Measurements from ENCODE around the gene ANKFY1. TPM values are rescaled to one million over a fixed set of nuclear protein-coding genes. Genes with fewer than 3 reads are reported as not detected.
A peak's percentile ranks its signal among the peaks of the same experiment; 100 is the strongest.
"Not testable (repeated sequence)": the region's sequence is repeated elsewhere in the genome, so short reads cannot be mapped to it uniquely, and the experiment has no call there.

ANKFY1 gene
- total RNA-seq, 5 donors from 2014 or later (not counting 1 experiment from before 2014, with no cell fraction given): 58.0 to 69.6 (median 67.0) TPM

GRCh38 chr17:4266550-4266949 is 2.8 kb upstream of the ANKFY1 start:
- no peaks in the 10 kb centered on the region for H3K9me3 Mint-ChIP-seq
- Histone ChIP-seq H3K27me3 (replicated peaks in 1 of 2; ENCODE audit: control insufficient read depth in 2 of 2, extremely low read depth in 1 of 2, insufficient read depth in 2 of 2, low read length in 1 of 2) (no peaks in the 10 kb centered on the region), H3K27ac (ENCODE audit: low read length) (no peak overlapping the region), H3K4me3 (ENCODE audit: control insufficient read depth in 1 of 2, extremely low read depth in 1 of 2, low read length in 1 of 2) (no peak overlapping the region), H3K9me3 (no peaks in the 10 kb centered on the region), H3K4me1 (ENCODE audit: control insufficient read depth in 1 of 2, extremely low read depth in 1 of 2, insufficient read depth in 2 of 2, low read length in 2 of 2) (peaks cover 6 to 26% of the 10 kb centered on the region in 2 experiments), H3K36me3 (ENCODE audit: control insufficient read depth in 2 of 2, extremely low read depth in 1 of 2, insufficient read depth in 1 of 2, low read length in 1 of 2) (peaks cover 3 to 11% of the 10 kb centered on the region in 2 donors)
- DNase-seq (no peak), ATAC-seq (replicated peaks in 1 of 4) (no peak)
- WGBS (ENCODE audit: insufficient coverage): 76% methylated on average over 5 of the region's 7 CpGs
- POLR2A ChIA-PET: no interaction called here
- peaks cover 25 to 33% (median 29%) of the 10 kb centered on the region in 3 donors for H3K4me1 Mint-ChIP-seq
- H3K4me3 Mint-ChIP-seq: no peak overlapping the region
- no peaks in the 10 kb centered on the region for H3K27me3 Mint-ChIP-seq
- H3K36me3 Mint-ChIP-seq: peaks cover 7% of the 10 kb centered on the region
- no peak overlapping the region for H3K27ac Mint-ChIP-seq
- CTCF ChIA-PET: no interaction called here

GRCh38 chr17:4262703-4263102 is 1.1 kb downstream of the ANKFY1 start:
- peaks cover 3 to 8% of the 10 kb centered on the region in 2 donors for H3K36me3 ChIP-seq (ENCODE audit: control insufficient read depth in 2 of 2, extremely low read depth in 1 of 2, insufficient read depth in 1 of 2, low read length in 1 of 2)
- H3K27me3 ChIP-seq (replicated peaks in 1 of 2; ENCODE audit: control insufficient read depth in 2 of 2, extremely low read depth in 1 of 2, insufficient read depth in 2 of 2, low read length in 1 of 2): no peaks in the 10 kb centered on the region
- CTCF ChIA-PET: interaction anchor here in 1 of 2 donors (1.5 to 1.7 kb wide), 2 partner anchors 11 to 63 kb away, joined by 6 read pairs; no protein-coding TSS in a partner anchor
- Mint-ChIP-seq H3K4me1 (peaks cover 41 to 49% (median 46%) of the 10 kb centered on the region in 3 donors), H3K27me3 (no peaks in the 10 kb centered on the region), H3K4me3 (peak overlapping the region; percentile 89 to 97 (median 96)), H3K9me3 (no peaks in the 10 kb centered on the region), H3K36me3 (peaks cover 18% of the 10 kb centered on the region), H3K27ac (peak overlapping the region; percentile 68 to 82)
- POLR2A ChIA-PET: no interaction called here
- 57% methylated on average over 6 of the region's 8 CpGs for WGBS (ENCODE audit: insufficient coverage)
- peaks cover 6 to 28% of the 10 kb centered on the region in 2 experiments for H3K4me1 ChIP-seq (ENCODE audit: control insufficient read depth in 1 of 2, extremely low read depth in 1 of 2, insufficient read depth in 2 of 2, low read length in 2 of 2)
- H3K27ac ChIP-seq (ENCODE audit: low read length): peak overlapping the region; percentile 9
- H3K9me3 ChIP-seq: no peaks in the 10 kb centered on the region
- ATAC-seq (replicated peaks in 1 of 4): no peak
- DNase-seq: no peak
- H3K4me3 ChIP-seq (ENCODE audit: control insufficient read depth in 1 of 2, extremely low read depth in 1 of 2, low read length in 1 of 2): peak overlapping the region; percentile 67 to 88

- 98% methylated on average over 7 of the region's 8 CpGs for WGBS (ENCODE audit: insufficient coverage)
- CTCF ChIA-PET: interaction anchor here in 1 of 2 donors (1.1 to 1.9 kb wide), 2 partner anchors 10 to 102 kb away, joined by 3 to 6 read pairs; no protein-coding TSS in a partner anchor
Observed at GRCh38 chr17:4261452-4261851, 2.3 kb downstream of the ANKFY1 start.

GRCh38 chr17:4258867-4259266 is 4.9 kb downstream of the ANKFY1 start:
- Histone ChIP-seq H3K27me3 (replicated peaks in 1 of 2; ENCODE audit: control insufficient read depth in 2 of 2, extremely low read depth in 1 of 2, insufficient read depth in 2 of 2, low read length in 1 of 2) (no peaks in the 10 kb centered on the region), H3K4me1 (ENCODE audit: control insufficient read depth in 1 of 2, extremely low read depth in 1 of 2, insufficient read depth in 2 of 2, low read length in 2 of 2) (peaks cover 2 to 19% of the 10 kb centered on the region in 2 experiments), H3K27ac (ENCODE audit: low read length) (no peak overlapping the region), H3K9me3 (no peaks in the 10 kb centered on the region), H3K36me3 (ENCODE audit: control insufficient read depth in 2 of 2, extremely low read depth in 1 of 2, insufficient read depth in 1 of 2, low read length in 1 of 2) (peaks cover 3 to 7% of the 10 kb centered on the region in 2 donors), H3K4me3 (ENCODE audit: control insufficient read depth in 1 of 2, extremely low read depth in 1 of 2, low read length in 1 of 2) (no peak overlapping the region)
- H3K4me3 Mint-ChIP-seq: no peak overlapping the region
- H3K36me3 Mint-ChIP-seq: peaks cover 27% of the 10 kb centered on the region
- DNase-seq: no peak
- ATAC-seq (replicated peaks in 1 of 4): no peak
- ChIA-PET POLR2A (no interaction called here), CTCF (interaction anchor here (0.6 to 0.8 kb wide), 4 partner anchors 9 to 458 kb away, joined by 3 to 5 read pairs (median 3); no protein-coding TSS in a partner anchor)
- no peaks in the 10 kb centered on the region for H3K9me3 Mint-ChIP-seq
- no peak overlapping the region for H3K27ac Mint-ChIP-seq
- no peaks in the 10 kb centered on the region for H3K27me3 Mint-ChIP-seq
- 100% methylated on average over 2 of the region's 3 CpGs for WGBS (ENCODE audit: insufficient coverage)
- H3K4me1 Mint-ChIP-seq: peaks cover 49 to 60% (median 60%) of the 10 kb centered on the region in 3 donors

More at GRCh38 chr17:4261452-4261851, 2.3 kb downstream of the ANKFY1 start:
- H3K27me3 Mint-ChIP-seq: no peaks in the 10 kb centered on the region
- H3K4me1 Mint-ChIP-seq: peaks cover 53 to 61% (median 59%) of the 10 kb centered on the region in 3 donors
- DNase-seq: no peak
- H3K36me3 ChIP-seq (ENCODE audit: control insufficient read depth in 2 of 2, extremely low read depth in 1 of 2, insufficient read depth in 1 of 2, low read length in 1 of 2): peaks cover 3 to 7% of the 10 kb centered on the region in 2 donors
- H3K9me3 Mint-ChIP-seq: no peaks in the 10 kb centered on the region
- H3K4me3 Mint-ChIP-seq: peak overlapping the region; percentile 67 to 97 (median 89)
- no peak overlapping the region for H3K4me3 ChIP-seq (ENCODE audit: control insufficient read depth in 1 of 2, extremely low read depth in 1 of 2, low read length in 1 of 2)
- ATAC-seq (replicated peaks in 1 of 4): no peak
- peak overlapping the region in 1 of 2 donors; percentile 45 for H3K27ac Mint-ChIP-seq
- H3K27me3 ChIP-seq (replicated peaks in 1 of 2; ENCODE audit: control insufficient read depth in 2 of 2, extremely low read depth in 1 of 2, insufficient read depth in 2 of 2, low read length in 1 of 2): no peaks in the 10 kb centered on the region
- POLR2A ChIA-PET: no interaction called here
- H3K9me3 ChIP-seq: no peaks in the 10 kb centered on the region
- peaks cover 24% of the 10 kb centered on the region for H3K36me3 Mint-ChIP-seq
- H3K27ac ChIP-seq (ENCODE audit: low read length): no peak overlapping the region
- H3K4me1 ChIP-seq (ENCODE audit: control insufficient read depth in 1 of 2, extremely low read depth in 1 of 2, insufficient read depth in 2 of 2, low read length in 2 of 2): peaks cover 6 to 28% of the 10 kb centered on the region in 2 experiments

GRCh38 chr17:4256952-4257351 is 6.8 kb downstream of the ANKFY1 start:
- Mint-ChIP-seq H3K27ac (no peak overlapping the region), H3K9me3 (no peaks in the 10 kb centered on the region), H3K4me1 (peaks cover 55 to 63% (median 56%) of the 10 kb centered on the region in 3 donors), H3K36me3 (peaks cover 30% of the 10 kb centered on the region), H3K4me3 (no peak overlapping the region), H3K27me3 (no peaks in the 10 kb centered on the region)
- CTCF ChIA-PET: no interaction called here
- Histone ChIP-seq H3K4me1 (ENCODE audit: control insufficient read depth in 1 of 2, extremely low read depth in 1 of 2, insufficient read depth in 2 of 2, low read length in 2 of 2) (peaks cover 0 to 6% of the 10 kb centered on the region in 2 experiments), H3K4me3 (ENCODE audit: control insufficient read depth in 1 of 2, extremely low read depth in 1 of 2, low read length in 1 of 2) (no peak overlapping the region), H3K27ac (ENCODE audit: low read length) (no peak overlapping the region), H3K27me3 (replicated peaks in 1 of 2; ENCODE audit: control insufficient read depth in 2 of 2, extremely low read depth in 1 of 2, insufficient read depth in 2 of 2, low read length in 1 of 2) (no peaks in the 10 kb centered on the region), H3K36me3 (ENCODE audit: control insufficient read depth in 2 of 2, extremely low read depth in 1 of 2, insufficient read depth in 1 of 2, low read length in 1 of 2) (peaks cover 3 to 7% of the 10 kb centered on the region in 2 donors), H3K9me3 (no peaks in the 10 kb centered on the region)
- DNase-seq (no peak), ATAC-seq (replicated peaks in 1 of 4) (no peak)
- WGBS (ENCODE audit: insufficient coverage): 65% methylated on average over 2 of the region's 2 CpGs
- POLR2A ChIA-PET: no interaction called here

- H3K27me3 ChIP-seq (replicated peaks in 1 of 2; ENCODE audit: control insufficient read depth in 2 of 2, extremely low read depth in 1 of 2, insufficient read depth in 2 of 2, low read length in 1 of 2); H3K27ac ChIP-seq (ENCODE audit: low read length); H3K4me1 ChIP-seq (ENCODE audit: control insufficient read depth in 1 of 2, extremely low read depth in 1 of 2, insufficient read depth in 2 of 2, low read length in 2 of 2); H3K9me3 Mint-ChIP-seq; H3K27me3 Mint-ChIP-seq; H3K27ac Mint-ChIP-seq; H3K9me3 ChIP-seq; H3K4me3 Mint-ChIP-seq; H3K36me3 ChIP-seq (ENCODE audit: control insufficient read depth in 2 of 2, extremely low read depth in 1 of 2, insufficient read depth in 1 of 2, low read length in 1 of 2); POLR2A ChIA-PET; ATAC-seq (replicated peaks in 1 of 4); DNase-seq; H3K4me3 ChIP-seq (ENCODE audit: control insufficient read depth in 1 of 2, extremely low read depth in 1 of 2, low read length in 1 of 2): not testable (repeated sequence)
- CTCF ChIA-PET: interaction anchor here in 1 of 2 donors (0.6 to 0.7 kb wide), 2 partner anchors 158 to 211 kb away, joined by 3 to 5 read pairs; no protein-coding TSS in a partner anchor
- 100% methylated on average over 4 of the region's 6 CpGs for whole genome bisulfite sequencing (ENCODE audit: insufficient coverage)
- peaks cover 51 to 60% (median 57%) of the 10 kb centered on the region in 3 donors for H3K4me1 Mint-ChIP-seq
- peaks cover 22% of the 10 kb centered on the region for H3K36me3 Mint-ChIP-seq
Observed at GRCh38 chr17:4255271-4255670, 8.5 kb downstream of the ANKFY1 start.
